Naive B cell (primary cell): ENCODE measurements around the gene KCNA4. TPM values are rescaled to one million over a fixed set of nuclear protein-coding genes. Genes with fewer than 3 reads are reported as not detected.
"Not testable (repeated sequence)": the region's sequence is repeated elsewhere in the genome, so short reads cannot be mapped to it uniquely, and the experiment has no call there.

ENCODE experiments used
- ATAC-seq, 2 donors: fragments of 150-1000 bp; cut with Tn5 transposase; 2 replicates each; pipeline ENCODE4 v1.10.0; 2021; ENCODE audit warnings: low read depth in 2 of 2, mild to moderate bottlenecking in 2 of 2, moderate library complexity in 2 of 2
- DNase-seq: peaks from one replicate; pipeline ENCODE4 v3.0.0; 2022
- H3K27ac Mint-ChIP-seq, 6 donors: one replicate each; pipeline ENCODE4 v1.8.0; 2020 to 2022; ENCODE audit warnings: mild to moderate bottlenecking in 6 of 6, mixed read lengths in 6 of 6, moderate library complexity in 5 of 6, inconsistent platforms in 2 of 6
- H3K27me3 Mint-ChIP-seq, 3 donors: one replicate each; pipeline ENCODE4 v1.8.0; 2021 to 2022; ENCODE audit warnings: mixed read lengths in 3 of 3, mild to moderate bottlenecking in 1 of 3
- H3K36me3 Mint-ChIP-seq, 2 donors: one replicate each; pipeline ENCODE4 v1.8.0; 2020 to 2022; ENCODE audit warnings: mixed read lengths in 2 of 2, inconsistent platforms in 1 of 2, mild to moderate bottlenecking in 1 of 2
- H3K4me1 Mint-ChIP-seq, 3 donors: one replicate each; pipeline ENCODE4 v1.8.0; 2020 to 2022; ENCODE audit warnings: mixed read lengths in 3 of 3, inconsistent platforms in 1 of 3, mild to moderate bottlenecking in 1 of 3, moderate library complexity in 1 of 3
- H3K4me3 Mint-ChIP-seq, 8 donors: one replicate each; pipeline ENCODE4 v1.8.0; 2020 to 2022; ENCODE audit warnings: mild to moderate bottlenecking in 8 of 8, mixed read lengths in 8 of 8, moderate library complexity in 8 of 8, inconsistent platforms in 2 of 8
- H3K9me3 Mint-ChIP-seq, 7 donors: one replicate each; pipeline ENCODE4 v1.8.0; 2020 to 2022; ENCODE audit warnings: mixed read lengths in 7 of 7, mild to moderate bottlenecking in 5 of 7, inconsistent platforms in 2 of 7, moderate library complexity in 1 of 7
- polyA plus RNA-seq, 6 donors: library from polyadenylated mRNA; unstranded; fragments of 300-500 nt; fragmentation: Illumina TruSeq; gene quantifications; one replicate each; pipeline ENCODE4 v1.2.3, GENCODE V29; 2021; ENCODE audit warnings: low read depth in 6 of 6

Gene KCNA4
- not detected for polyA plus RNA-seq

- Mint-ChIP-seq H3K9me3 (peaks cover 1 to 10% (median 4%) of the 10 kb centered on the region in 7 donors), H3K27me3 (peaks cover 23 to 37% (median 29%) of the 10 kb centered on the region in 3 donors), H3K4me3 (peak within 1 kb of the TSS in 3 of 8 donors; percentile 21 to 72 (median 42))
Measured at GRCh38 chr11:30016588-30017363, at the start of gene KCNA4. TSS of gene KCNA4 (minus strand) at chr11:30017030. CDS start at chr11:30012678, 4,352 bp downstream.

DNA sequence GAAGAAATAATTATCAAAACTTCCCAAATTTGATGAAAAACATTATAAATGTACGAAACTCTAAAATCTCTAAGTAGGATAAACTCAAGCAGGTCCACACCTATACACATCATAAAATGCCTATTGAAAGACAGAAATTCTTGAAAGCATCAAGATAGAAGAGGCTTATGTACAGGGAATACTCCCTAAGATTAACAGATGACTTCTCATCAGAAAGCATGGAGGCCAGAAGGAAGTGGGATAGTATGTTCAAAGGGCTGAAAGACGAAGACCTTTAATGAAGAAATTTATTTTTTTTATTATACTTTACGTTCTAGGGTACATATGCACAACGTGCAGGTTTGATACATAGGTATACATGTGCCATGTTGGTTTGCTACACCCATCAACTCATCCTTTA, 45.3 kb upstream of the KCNA4 start:
- peaks cover 6 to 43% (median 17%) of the 10 kb centered on the region in 7 donors for H3K9me3 Mint-ChIP-seq

More at GRCh38 chr11:30016588-30017363, at the start of gene KCNA4:
- Mint-ChIP-seq H3K4me1 (peaks cover 0 to 11% (median 0%) of the 10 kb centered on the region in 3 donors), H3K27ac (no peak within 1 kb of the TSS), H3K36me3 (no peaks in the 10 kb centered on the region)
- ATAC-seq (no peak), DNase-seq (no peak)

GRCh38 chr11:30059172-30059815, 42.5 kb upstream of the KCNA4 start:
- no peak for DNase-seq
- Mint-ChIP-seq H3K36me3 (peaks cover 0 to 7% of the 10 kb centered on the region in 2 donors), H3K27me3 (no peaks in the 10 kb centered on the region), H3K27ac (no peak overlapping the region), H3K4me1 (no peaks in the 10 kb centered on the region), H3K4me3 (no peak overlapping the region), H3K9me3 (peaks cover 4 to 37% (median 11%) of the 10 kb centered on the region in 7 donors)
- no peak for ATAC-seq

More for the DNA sequence above, 45.3 kb upstream of the KCNA4 start:
- Mint-ChIP-seq H3K4me3 (no peak overlapping the region), H3K36me3 (peaks cover 0 to 7% of the 10 kb centered on the region in 2 donors), H3K27me3 (no peaks in the 10 kb centered on the region), H3K27ac (no peak overlapping the region), H3K4me1 (no peaks in the 10 kb centered on the region)
- no peak for ATAC-seq
- DNase-seq: no peak

GRCh38 chr11:30049214-30049613, 32.4 kb upstream of the KCNA4 start:
- Mint-ChIP-seq H3K9me3 (peaks cover 2 to 9% (median 5%) of the 10 kb centered on the region in 7 donors), H3K27ac (no peak overlapping the region), H3K4me3 (no peak overlapping the region), H3K4me1 (no peaks in the 10 kb centered on the region), H3K27me3 (peaks cover 0 to 4% (median 0%) of the 10 kb centered on the region in 3 donors), H3K36me3 (no peaks in the 10 kb centered on the region)
- DNase-seq (no peak), ATAC-seq (no peak)

DNA sequence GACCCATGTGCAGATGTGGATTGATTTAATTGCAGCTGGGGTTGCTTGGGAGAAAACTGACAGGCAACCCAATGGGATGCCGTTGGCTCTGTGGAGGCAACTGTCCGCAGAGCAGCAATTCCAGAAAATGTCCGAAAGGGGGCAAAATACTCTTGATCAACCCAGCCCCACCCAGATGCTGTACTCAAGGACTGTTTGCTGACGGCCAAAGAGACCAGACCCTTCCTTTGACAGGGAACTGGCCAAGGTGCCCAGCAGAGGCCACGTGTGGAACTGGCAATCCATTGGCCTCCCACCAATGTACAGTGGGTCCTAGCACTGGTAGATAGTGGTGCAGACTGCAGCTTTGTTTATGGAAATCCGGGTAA, 29.7 kb upstream of the KCNA4 start:
- H3K9me3 Mint-ChIP-seq: peaks cover 2 to 13% (median 4%) of the 10 kb centered on the region in 7 donors

GRCh38 chr11:30045921-30046577, 29.2 kb upstream of the KCNA4 start:
- Mint-ChIP-seq H3K27ac (no peak overlapping the region), H3K27me3 (peaks cover 0 to 4% (median 0%) of the 10 kb centered on the region in 3 donors), H3K36me3 (no peaks in the 10 kb centered on the region), H3K4me3 (no peak overlapping the region), H3K9me3 (peaks cover 2 to 13% (median 4%) of the 10 kb centered on the region in 7 donors), H3K4me1 (no peaks in the 10 kb centered on the region)
- ATAC-seq (no peak), DNase-seq (no peak)

More for the DNA sequence above, 29.7 kb upstream of the KCNA4 start:
- Mint-ChIP-seq H3K27ac (no peak overlapping the region), H3K4me3 (no peak overlapping the region), H3K4me1 (no peaks in the 10 kb centered on the region), H3K27me3 (peaks cover 0 to 4% (median 0%) of the 10 kb centered on the region in 3 donors), H3K36me3 (no peaks in the 10 kb centered on the region)
- DNase-seq (no peak), ATAC-seq (no peak)

DNA sequence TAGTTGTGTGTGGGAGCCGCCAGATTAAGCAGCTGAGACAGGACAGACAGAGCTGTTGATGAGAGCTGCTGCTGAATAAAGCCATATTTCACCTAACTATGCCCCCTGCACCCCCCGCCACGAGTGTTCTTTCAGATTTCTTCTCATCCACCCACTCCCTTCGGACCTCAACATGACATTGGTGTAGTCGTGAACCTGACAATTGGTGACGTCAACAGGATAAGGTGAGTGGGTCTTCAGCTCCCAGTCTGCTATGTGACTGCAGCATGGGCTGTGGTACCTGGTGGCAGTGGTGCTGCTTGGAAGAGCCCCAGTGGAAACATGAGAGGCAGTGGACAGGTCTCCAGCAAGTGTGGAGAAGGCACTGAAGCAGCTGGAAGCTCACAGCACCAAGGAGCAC, 28.3 kb upstream of the KCNA4 start:
- Mint-ChIP-seq H3K27ac (no peak overlapping the region), H3K4me1 (no peaks in the 10 kb centered on the region), H3K9me3 (peaks cover 2 to 9% (median 4%) of the 10 kb centered on the region in 7 donors), H3K4me3 (no peak overlapping the region), H3K27me3 (peaks cover 0 to 6% (median 0%) of the 10 kb centered on the region in 3 donors), H3K36me3 (no peaks in the 10 kb centered on the region)
- ATAC-seq: no peak
- no peak for DNase-seq

DNA sequence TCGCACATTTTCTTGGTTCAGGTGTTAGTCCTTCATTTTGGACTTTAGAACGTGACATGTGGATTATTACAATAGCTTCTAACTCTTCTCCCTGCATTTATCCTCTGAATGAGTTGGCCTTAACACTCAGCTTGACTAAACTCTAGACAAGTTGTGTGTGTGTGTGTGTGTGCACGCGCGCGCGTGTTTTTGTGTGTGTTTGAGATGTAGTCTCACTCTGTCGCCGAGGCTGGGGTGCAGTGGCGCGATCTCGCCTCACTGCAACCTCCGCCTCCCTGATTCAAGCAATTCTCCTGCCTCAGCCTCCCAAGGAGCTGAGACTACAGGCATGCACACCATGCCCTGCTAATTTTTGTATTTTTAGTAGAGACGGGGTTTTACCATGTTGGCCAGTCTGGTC, 24.3 kb upstream of the KCNA4 start:
- Mint-ChIP-seq H3K4me3 (no peak overlapping the region), H3K27ac (no peak overlapping the region), H3K9me3 (peaks cover 0 to 16% (median 3%) of the 10 kb centered on the region in 7 donors), H3K27me3 (peaks cover 0 to 11% (median 0%) of the 10 kb centered on the region in 3 donors), H3K4me1 (no peaks in the 10 kb centered on the region), H3K36me3 (no peaks in the 10 kb centered on the region)
- no peak for ATAC-seq
- DNase-seq: no peak

DNA sequence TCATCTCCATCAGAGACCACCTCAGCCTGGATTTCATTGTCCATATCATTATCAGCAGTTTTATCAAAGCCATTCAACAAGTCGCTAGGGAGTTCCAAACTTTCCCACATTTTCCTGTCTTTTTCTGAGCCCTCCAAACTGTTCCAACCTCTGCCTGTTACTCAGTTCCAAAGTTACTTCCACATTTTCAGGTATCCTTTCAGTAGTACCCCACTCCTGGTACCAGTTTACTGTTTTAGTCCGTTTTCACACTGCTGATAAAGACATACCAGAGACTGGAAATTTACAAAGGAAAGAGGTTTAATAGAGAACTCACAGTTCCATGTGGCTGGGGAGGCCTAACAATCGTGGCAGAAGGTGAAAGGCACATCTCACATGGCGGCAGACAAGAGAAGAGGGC, 17.9 kb upstream of the KCNA4 start:
- not testable (repeated sequence) for DNase-seq, H3K4me1 Mint-ChIP-seq, H3K27me3 Mint-ChIP-seq, H3K36me3 Mint-ChIP-seq, ATAC-seq
- Mint-ChIP-seq H3K9me3 (peaks cover 3 to 20% (median 9%) of the 10 kb centered on the region in 7 donors), H3K27ac (peak overlapping the region in 1 of 6 donors; percentile 54), H3K4me3 (peak overlapping the region in 1 of 8 donors; percentile 0)

- peak overlapping the region in 1 of 6 donors; percentile 42 for H3K27ac Mint-ChIP-seq
Measured at GRCh38 chr11:30034166-30034565, 17.3 kb upstream of the KCNA4 start.

DNA sequence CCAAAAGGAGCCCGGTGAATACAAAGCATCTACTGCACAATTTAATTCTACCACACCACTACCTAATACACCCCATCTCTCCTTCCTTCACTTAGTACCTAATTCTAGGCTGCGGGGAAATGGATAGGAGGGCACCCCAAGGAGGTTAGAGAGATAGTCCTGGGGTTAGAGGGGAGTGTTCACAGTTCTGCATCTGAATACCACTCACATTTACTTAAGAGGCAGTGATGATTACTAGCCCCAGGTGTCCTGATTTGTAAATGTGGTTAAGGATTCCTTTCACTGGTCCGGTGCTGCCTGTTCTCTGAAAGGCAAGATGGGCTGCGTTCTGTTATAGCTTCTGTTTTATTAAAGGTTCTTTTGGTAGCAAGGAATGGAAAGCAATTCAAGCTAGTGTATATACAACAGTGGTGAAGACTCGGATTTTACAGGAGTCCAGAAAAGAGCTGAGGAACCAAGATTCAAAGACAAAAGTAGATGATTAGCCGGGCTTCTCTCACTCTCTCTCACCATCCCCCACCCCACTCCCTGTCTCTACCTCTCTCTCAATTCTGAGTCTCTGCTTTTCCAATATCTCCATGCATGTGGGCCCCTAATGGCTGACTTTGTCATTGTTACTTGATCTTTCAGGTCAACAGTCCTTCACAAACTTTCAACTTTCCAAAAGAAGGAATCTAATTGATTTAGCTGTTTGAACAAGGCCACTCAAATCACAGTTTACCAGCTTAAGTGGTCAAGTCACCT, 8.7 kb upstream of the KCNA4 start:
- peaks cover 4 to 21% (median 6%) of the 10 kb centered on the region in 7 donors for H3K9me3 Mint-ChIP-seq
- ATAC-seq (no peak), DNase-seq (no peak)
- H3K27ac Mint-ChIP-seq: no peak overlapping the region
- no peak overlapping the region for H3K4me3 Mint-ChIP-seq
- H3K4me1 Mint-ChIP-seq: no peaks in the 10 kb centered on the region
- H3K36me3 Mint-ChIP-seq: no peaks in the 10 kb centered on the region
- peaks cover 6 to 17% (median 7%) of the 10 kb centered on the region in 3 donors for H3K27me3 Mint-ChIP-seq

More at GRCh38 chr11:30034166-30034565, 17.3 kb upstream of the KCNA4 start:
- ATAC-seq, H3K36me3 Mint-ChIP-seq, H3K27me3 Mint-ChIP-seq, H3K4me1 Mint-ChIP-seq, DNase-seq, H3K4me3 Mint-ChIP-seq: not testable (repeated sequence)
- peaks cover 3 to 19% (median 9%) of the 10 kb centered on the region in 7 donors for H3K9me3 Mint-ChIP-seq

DNA sequence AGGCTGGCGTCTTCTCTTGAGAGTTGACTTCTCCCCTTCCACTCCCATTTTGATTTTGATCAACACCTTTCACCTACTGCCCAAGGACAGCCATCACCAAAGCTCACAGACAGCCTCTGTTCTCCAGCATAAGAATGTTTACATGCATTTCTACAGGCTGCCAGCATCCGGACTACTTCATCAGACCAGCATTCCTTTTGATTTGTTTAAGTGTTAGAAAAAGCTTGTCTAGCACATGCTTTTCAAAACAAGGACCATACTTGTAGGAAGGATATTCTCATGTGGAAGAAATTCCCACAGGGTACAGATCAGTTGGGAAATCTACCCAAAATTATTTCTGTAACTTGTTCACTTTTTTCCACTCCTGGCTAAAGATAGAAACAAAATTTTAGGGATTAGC, 6.2 kb upstream of the KCNA4 start:
- no peak for ATAC-seq
- H3K4me3 Mint-ChIP-seq: no peak overlapping the region
- peaks cover 26 to 36% (median 29%) of the 10 kb centered on the region in 3 donors for H3K27me3 Mint-ChIP-seq
- no peaks in the 10 kb centered on the region for H3K36me3 Mint-ChIP-seq
- peaks cover 4 to 23% (median 5%) of the 10 kb centered on the region in 7 donors for H3K9me3 Mint-ChIP-seq
- no peak for DNase-seq
- H3K4me1 Mint-ChIP-seq: peaks cover 0 to 4% (median 0%) of the 10 kb centered on the region in 3 donors
- H3K27ac Mint-ChIP-seq: no peak overlapping the region

DNA sequence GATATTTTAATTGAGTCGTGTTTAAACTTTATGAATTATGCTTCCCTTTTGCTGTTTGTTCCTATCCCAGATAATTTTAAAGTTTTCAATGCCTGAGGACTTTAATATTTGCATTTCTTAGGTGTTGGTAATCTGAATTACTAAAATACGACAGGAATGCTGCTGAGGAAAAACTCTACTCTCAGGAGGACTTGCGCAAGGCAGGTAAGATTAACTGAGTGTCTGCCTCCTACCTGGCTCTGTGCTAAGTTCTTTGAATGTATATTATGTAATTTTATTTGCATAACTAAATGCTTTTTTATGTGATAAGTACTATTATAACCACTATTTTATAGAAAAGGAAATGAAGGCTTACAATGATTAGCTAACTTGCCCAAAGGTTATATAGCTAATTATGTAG, 2.7 kb upstream of the KCNA4 start:
- Mint-ChIP-seq H3K4me1 (peaks cover 0 to 11% (median 0%) of the 10 kb centered on the region in 3 donors), H3K27ac (no peak overlapping the region), H3K27me3 (peaks cover 26 to 37% (median 29%) of the 10 kb centered on the region in 3 donors), H3K4me3 (no peak overlapping the region), H3K9me3 (peaks cover 2 to 18% (median 5%) of the 10 kb centered on the region in 7 donors), H3K36me3 (no peaks in the 10 kb centered on the region)
- DNase-seq: no peak
- ATAC-seq: no peak
